IPS-18a (cell line): ENCODE data around the gene CFAP46.

Experiments
- H3K27ac ChIP-seq: one replicate; pipeline ENCODE4 v1.5.1; 2013; ENCODE audit warnings: low read length
- H3K27me3 ChIP-seq: one replicate; pipeline ENCODE4 v1.6.1; 2013; ENCODE audit warnings: mild to moderate bottlenecking, low read length; ENCODE audit not compliant: control insufficient read depth, insufficient read depth
- H3K36me3 ChIP-seq: one replicate; pipeline ENCODE4 v1.6.1; 2013; ENCODE audit warnings: low read depth, low read length; ENCODE audit not compliant: control insufficient read depth
- H3K4me1 ChIP-seq: one replicate; pipeline ENCODE4 v1.6.1; 2013; ENCODE audit warnings: low read depth, low read length; ENCODE audit not compliant: control insufficient read depth
- H3K4me3 ChIP-seq: one replicate; pipeline ENCODE4 v1.5.1; 2013; ENCODE audit warnings: low read length
- H3K9ac ChIP-seq: one replicate; pipeline ENCODE4 v1.6.1; 2013; ENCODE audit warnings: mild to moderate bottlenecking, low read length, moderate library complexity
- H3K9me3 ChIP-seq: one replicate; pipeline ENCODE4 v1.6.1; 2013; ENCODE audit warnings: low read depth, low read length; ENCODE audit not compliant: control insufficient read depth

Gene CFAP46

DNA sequence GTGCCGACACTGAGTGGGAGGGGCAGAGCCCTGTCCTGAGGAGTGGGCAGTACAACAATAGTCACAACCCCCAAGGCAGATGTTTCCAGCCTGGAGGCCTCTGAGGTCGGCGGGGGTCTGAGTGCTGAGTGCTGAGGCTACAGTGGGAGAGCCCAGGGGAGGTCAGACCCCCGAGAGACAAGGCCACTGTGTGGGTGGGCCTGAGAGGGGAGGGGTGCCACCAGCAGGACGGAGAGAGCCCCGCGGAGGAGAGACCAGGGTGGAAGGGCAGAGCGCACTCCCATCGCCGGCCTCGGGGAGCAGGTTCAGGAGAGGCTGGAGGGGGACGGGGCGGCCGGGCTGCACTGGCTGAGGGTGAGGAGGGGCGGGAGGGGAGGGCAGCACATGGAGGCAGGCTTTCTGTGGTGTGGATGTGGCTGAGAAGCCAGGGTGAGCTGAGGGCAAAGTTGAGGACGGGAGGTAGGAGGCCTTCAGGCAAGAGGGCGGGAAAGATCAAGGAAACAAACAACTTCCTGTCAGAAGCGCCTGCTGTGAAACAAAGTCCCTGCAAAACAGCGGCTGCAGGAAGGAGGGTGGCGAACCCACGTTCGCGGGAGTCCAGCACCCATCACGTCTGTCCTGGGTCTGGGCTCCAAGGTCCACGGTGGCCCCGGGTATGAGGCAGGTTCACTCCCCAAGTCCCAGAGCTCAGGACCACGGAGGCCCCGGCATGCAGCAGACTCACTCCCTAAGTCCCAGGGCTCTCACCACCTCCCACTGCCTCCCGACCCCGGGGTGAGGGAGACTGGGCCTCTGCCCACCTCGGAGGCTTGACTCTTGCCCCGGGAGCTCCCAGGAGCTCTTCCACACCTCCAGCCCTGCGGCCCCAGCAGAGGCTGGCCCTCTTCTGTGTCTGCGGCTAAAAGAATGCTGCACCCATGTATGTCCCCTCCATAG is 79.6 kb downstream of the CFAP46 start:
- Histone ChIP-seq H3K36me3 (no peaks in the 10 kb centered on the region), H3K4me1 (no peaks in the 10 kb centered on the region), H3K27ac (no peak overlapping the region), H3K4me3 (no peak overlapping the region), H3K9ac (no peak overlapping the region), H3K9me3 (no peaks in the 10 kb centered on the region), H3K27me3 (no peaks in the 10 kb centered on the region)

DNA sequence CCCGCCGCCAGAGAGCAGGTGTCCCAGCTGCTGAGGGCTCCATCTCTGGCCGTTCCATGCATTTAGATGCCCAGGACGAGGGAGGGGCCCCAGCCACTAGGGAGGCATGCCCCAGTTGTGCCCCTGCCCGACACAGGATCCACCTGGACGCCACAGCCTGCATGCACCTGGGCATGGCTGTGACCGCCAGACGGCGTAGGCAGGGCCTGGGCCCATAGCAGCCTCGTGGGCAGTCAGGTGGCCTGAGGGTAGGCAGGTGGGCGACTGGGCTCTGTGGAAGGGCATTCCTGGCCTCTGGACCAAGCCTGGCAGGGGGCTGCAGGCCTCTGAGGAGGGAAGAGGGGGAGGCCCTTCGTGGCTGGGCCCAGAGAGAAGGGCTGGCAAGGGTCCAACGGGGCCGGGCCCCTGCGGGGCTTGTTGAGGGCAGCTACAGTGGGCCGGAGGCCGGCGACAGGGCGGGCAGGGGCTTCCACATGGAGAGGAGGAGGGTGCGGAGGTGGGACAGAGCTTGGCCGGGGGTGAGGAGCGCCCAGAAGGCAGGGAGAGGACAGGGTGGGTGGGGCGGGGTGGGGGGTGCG is 80.4 kb downstream of the CFAP46 start:
- no peak overlapping the region for H3K9ac ChIP-seq

DNA sequence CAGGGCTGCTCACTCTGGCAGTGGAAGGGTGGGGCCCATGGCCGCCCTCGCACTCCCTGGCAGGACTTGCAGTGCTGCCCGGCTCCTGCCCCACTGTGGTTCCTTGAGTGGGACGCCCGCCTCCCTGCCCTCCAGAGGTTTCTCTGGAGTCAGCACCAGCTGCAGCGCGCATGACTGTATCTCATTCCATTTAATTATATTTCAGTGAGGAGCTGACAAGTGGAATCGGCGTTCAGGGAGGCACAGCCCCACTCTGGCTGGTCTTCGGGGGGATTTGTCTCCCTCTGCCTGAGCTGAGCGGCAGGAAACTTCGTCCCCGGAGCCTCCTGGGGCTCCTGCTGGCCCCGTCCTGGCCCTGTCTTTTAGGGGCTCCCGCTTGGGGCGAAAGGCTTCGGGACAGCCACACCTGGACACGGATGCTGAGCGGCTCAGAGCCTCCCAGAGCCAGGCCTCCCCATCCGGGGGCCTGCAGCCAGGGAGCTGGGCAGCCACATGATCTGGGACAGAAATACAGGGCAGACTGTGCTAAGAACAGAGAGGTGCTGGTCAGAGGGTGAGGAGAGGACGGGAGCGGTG is 81.2 kb downstream of the CFAP46 start:
- H3K4me3 ChIP-seq, result no peak overlapping the region
- no peaks in the 10 kb centered on the region for H3K9me3 ChIP-seq
- H3K9ac ChIP-seq, result no peak overlapping the region
- H3K27ac ChIP-seq, result no peak overlapping the region
- no peaks in the 10 kb centered on the region for H3K4me1 ChIP-seq
- no peaks in the 10 kb centered on the region for H3K36me3 ChIP-seq
- H3K27me3 ChIP-seq, result no peaks in the 10 kb centered on the region

More for the DNA sequence above, 80.4 kb downstream of the CFAP46 start:
- H3K36me3 ChIP-seq, result no peaks in the 10 kb centered on the region
- no peak overlapping the region for H3K4me3 ChIP-seq
- no peaks in the 10 kb centered on the region for H3K27me3 ChIP-seq
- no peak overlapping the region for H3K27ac ChIP-seq
- H3K4me1 ChIP-seq, result no peaks in the 10 kb centered on the region
- H3K9me3 ChIP-seq, result no peaks in the 10 kb centered on the region

DNA sequence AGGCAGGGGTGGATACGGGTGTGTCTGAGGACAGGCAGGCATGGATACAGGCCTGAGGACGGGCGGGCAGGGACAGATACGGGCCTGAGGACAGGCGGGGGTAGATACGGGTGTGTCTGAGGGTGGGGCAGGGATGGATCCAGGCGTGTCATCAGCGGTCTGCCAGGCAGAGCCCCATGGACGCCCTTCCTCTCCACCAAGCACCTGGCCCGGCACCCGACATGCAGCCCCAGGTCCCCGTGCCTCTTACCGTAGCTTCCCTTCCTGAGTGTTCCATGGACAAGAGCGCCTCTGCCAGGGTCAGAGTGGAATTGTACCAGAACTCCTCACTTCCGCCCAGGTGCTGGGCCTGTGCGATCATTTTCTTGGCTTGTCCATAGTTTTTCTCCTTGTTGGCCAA is 81.8 kb downstream of the CFAP46 start:
- Histone ChIP-seq H3K9me3 (no peaks in the 10 kb centered on the region), H3K36me3 (no peaks in the 10 kb centered on the region), H3K4me3 (no peak overlapping the region), H3K4me1 (no peaks in the 10 kb centered on the region), H3K9ac (no peak overlapping the region), H3K27me3 (no peaks in the 10 kb centered on the region), H3K27ac (no peak overlapping the region)

DNA sequence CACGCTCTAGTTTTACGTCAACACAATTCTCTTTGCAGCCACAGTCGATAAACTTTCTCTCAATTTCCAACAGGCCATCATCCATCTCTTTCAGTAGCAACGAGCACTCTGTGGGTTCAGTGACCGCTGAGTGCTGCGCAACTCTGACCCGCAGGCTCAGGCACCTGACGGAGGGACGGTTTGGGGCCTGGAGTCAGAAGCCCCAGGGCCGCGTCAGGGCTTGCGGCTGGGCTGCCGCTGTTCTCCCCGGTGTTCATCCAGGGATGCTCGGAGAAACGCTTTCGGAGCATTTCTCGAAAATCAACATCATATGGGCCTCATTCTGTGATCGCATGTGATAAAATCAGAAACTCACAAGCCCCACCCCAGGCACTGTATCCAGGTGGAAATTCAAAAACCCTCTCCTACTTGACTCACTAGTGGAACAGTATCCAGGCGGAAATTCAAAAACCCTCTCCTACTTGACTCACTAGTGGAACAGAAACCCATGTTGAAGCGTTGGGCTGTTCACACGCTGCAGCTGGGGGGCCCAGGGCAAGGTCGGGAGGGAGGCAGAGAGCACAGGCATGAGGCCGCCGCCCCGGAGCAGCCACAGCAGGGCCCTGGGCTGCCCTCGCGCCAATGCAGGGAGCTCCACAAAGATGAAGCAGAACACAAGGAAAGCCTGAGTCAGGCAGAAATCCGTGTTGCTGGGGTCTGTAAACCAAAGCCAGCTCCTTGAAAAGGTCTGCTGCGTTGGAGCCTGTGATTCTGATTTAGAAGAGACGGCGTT is 83.1 kb downstream of the CFAP46 start:
- no peaks in the 10 kb centered on the region for H3K4me1 ChIP-seq
- H3K27me3 ChIP-seq, result no peaks in the 10 kb centered on the region
- H3K9me3 ChIP-seq, result no peaks in the 10 kb centered on the region
- H3K9ac ChIP-seq, result no peak overlapping the region
- H3K27ac ChIP-seq, result no peak overlapping the region
- no peak overlapping the region for H3K4me3 ChIP-seq
- no peaks in the 10 kb centered on the region for H3K36me3 ChIP-seq

DNA sequence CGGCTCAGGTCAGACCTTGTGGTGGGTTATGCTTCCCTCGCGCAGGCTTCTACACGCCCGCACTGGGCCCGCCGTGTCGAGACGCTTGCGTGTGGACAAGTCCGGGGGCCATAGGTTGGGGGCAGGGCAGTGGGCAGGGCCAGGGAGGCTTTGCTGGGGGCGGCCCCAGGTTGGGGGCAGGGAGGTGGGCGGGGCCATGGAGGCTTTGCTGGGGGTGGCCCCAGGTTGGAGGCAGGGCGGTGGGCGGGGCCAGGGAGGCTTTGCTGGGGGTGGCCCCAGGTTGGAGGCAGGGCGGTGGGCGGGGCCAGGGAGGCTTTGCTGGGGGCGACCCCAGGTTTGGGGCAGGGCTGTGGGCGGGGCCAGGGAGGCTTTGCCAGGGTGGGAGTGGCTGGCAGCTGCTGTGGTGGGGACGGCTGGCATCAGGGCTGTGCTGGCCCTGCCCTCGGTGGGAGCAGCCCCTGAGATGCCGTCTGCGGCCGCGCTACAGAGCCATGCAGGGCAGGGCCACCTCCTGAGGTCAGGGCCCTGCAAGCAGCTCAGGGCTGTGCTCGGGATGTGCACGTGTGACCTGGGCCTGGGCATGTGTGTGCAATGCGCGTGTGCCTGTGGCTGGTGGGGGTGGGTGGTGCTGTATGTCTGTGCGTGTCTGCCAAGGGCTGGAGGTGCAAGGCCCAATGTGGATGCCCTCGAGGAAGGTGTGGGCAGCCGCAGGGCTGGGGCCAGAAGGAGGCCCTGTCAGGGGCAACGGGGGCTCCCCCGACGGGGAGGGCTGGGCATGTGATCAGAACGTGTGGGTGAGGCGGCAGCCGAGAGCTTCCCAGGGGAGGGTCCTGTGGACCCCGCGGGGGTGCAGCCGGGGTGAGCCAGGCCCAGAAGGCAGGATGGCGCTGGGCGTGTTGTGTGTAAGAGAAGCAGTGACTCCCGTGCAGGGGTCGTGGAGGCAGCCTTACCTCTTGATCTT is 84.0 kb downstream of the CFAP46 start:
- Histone ChIP-seq H3K27ac (no peak overlapping the region), H3K9ac (no peak overlapping the region), H3K4me3 (no peak overlapping the region), H3K36me3 (no peaks in the 10 kb centered on the region), H3K4me1 (no peaks in the 10 kb centered on the region), H3K27me3 (no peaks in the 10 kb centered on the region), H3K9me3 (no peaks in the 10 kb centered on the region)

DNA sequence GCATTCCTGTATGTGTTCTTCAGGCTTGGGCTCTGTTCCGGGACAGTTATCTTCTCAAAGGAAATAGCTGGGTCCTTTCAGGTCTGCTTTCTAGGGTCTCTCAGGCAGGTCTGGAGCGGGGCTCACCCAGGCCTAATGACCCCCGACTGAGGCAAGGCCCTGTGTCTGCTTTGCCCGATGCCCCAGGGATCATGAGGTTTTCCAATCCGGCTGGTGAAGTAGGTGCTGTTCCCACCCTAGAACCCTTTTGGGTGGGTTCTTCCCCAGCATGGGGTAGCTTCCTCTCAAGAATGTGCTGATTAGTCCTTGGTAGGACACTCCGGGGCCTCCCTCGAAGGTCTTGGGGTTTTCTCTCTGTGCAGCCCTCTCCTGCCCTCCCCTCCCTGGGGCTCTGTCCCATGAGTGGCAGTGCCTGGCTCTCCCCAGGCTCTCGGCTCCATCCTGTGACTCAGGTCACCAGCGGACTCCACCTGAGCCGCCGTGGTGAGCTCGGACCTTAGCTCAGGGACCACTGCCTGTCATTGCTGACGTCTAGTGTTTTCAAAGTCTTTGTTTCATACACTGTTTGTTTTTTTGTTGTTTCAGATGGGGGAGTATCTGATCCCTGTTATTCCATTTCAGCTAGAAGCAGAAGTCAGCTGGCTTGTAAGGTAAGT is 85.4 kb downstream of the CFAP46 start:
- H3K27me3 ChIP-seq, result no peaks in the 10 kb centered on the region
- no peaks in the 10 kb centered on the region for H3K9me3 ChIP-seq
- H3K4me1 ChIP-seq, result no peaks in the 10 kb centered on the region
- no peak overlapping the region for H3K27ac ChIP-seq
- no peaks in the 10 kb centered on the region for H3K36me3 ChIP-seq
- H3K9ac ChIP-seq, result no peak overlapping the region
- H3K4me3 ChIP-seq, result no peak overlapping the region

DNA sequence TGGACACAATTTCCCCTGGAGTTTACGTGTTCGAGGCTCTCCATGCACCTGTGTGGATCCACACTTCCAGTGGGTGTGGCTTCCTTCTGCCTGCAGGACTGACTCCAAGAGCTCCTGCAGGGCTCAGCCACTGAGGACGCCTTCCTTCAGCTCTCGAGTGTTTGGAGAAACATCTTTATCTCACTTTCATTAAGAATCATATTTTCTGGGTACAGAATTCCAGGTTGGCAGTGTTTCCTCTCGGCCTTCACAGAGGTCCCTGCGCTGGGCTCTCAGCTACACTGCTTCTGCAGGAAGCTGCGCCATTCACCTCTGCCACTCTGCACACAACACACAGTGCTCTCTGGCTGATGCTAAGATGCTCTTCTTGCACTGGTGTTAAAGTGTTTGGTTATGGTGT is 86.5 kb downstream of the CFAP46 start:
- H3K27ac ChIP-seq, result no peak overlapping the region
- no peak overlapping the region for H3K9ac ChIP-seq
- H3K9me3 ChIP-seq, result no peaks in the 10 kb centered on the region
- no peaks in the 10 kb centered on the region for H3K36me3 ChIP-seq
- no peak overlapping the region for H3K4me3 ChIP-seq
- H3K4me1 ChIP-seq, result no peaks in the 10 kb centered on the region
- no peaks in the 10 kb centered on the region for H3K27me3 ChIP-seq

DNA sequence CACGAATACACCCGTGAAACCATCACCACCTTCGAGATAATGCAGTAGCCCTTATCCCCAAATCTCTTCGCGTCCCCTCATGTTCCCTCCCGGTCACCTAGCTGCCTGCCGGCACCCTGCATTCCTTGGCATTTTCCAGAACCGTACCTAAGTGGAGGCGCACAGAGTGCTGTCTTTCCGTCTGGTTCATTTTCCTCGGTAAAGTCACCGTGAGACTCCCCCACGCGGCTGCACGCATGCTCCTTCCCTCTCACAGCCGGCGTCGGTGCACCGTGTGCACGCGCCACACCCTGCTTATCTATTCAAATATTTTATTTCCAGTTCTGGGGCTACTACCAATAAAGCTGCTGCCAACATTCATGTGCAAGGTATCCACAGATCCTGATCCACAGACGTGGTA is 90.9 kb downstream of the CFAP46 start:
- no peak overlapping the region for H3K9ac ChIP-seq
- H3K4me1 ChIP-seq, result no peaks in the 10 kb centered on the region
- H3K36me3 ChIP-seq, result no peaks in the 10 kb centered on the region
- H3K4me3 ChIP-seq, result no peak overlapping the region
- H3K9me3 ChIP-seq, result no peaks in the 10 kb centered on the region
- no peaks in the 10 kb centered on the region for H3K27me3 ChIP-seq
- H3K27ac ChIP-seq, result no peak overlapping the region

DNA sequence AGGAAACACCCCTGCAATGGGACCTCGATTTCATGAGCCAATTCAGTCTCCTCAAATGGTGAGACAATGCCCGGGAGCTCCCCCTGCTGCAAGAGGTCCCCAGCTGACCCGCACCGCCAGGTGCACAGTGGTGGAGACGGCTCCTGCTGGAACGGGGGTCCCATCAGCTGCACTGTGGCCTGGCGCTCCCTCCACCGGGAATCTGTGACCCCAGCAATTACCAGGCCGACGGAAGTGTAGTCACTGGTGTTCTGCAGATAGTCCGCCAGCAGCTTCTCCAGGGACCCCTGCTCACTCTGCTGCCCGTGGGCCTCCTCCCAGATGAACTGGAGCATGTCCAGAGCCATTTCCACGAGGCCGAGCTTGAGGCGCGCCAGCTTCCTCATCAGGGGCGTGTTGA is 91.5 kb downstream of the CFAP46 start:
- Histone ChIP-seq H3K4me3 (no peak overlapping the region), H3K27ac (no peak overlapping the region), H3K4me1 (no peaks in the 10 kb centered on the region), H3K9me3 (no peaks in the 10 kb centered on the region), H3K36me3 (no peaks in the 10 kb centered on the region), H3K27me3 (no peaks in the 10 kb centered on the region), H3K9ac (no peak overlapping the region)
